C4-2B (cell line): ENCODE measurements around the gene HTR3C.
A peak's percentile ranks its signal among the peaks of the same experiment; 100 is the strongest.

Experiments
- H3K27ac ChIP-seq: fragments of 450-650 bp; 2 replicates; pipeline ENCODE4 v1.5.1; 2017
- CTCF ChIP-seq: fragments of 450-650 bp; conservative IDR thresholded peaks from 2 replicates; pipeline ENCODE4 v1.5.1; 2017; ENCODE audit warnings: mild to moderate bottlenecking
- ZFX ChIP-seq: fragments of 450-650 bp; IDR thresholded peaks from 2 replicates; pipeline ENCODE4 v1.6.1; 2017

The HTR3C gene

GRCh38 chr3:184011937-184012889 is 40.6 kb upstream of the HTR3C start:
- TF ChIP-seq CTCF (peak; percentile 20), ZFX (no peak)
- H3K27ac ChIP-seq: no peak overlapping the region

GRCh38 chr3:184015381-184016019 is 37.3 kb upstream of the HTR3C start:
- no peak overlapping the region for H3K27ac ChIP-seq
- no peak for TF ChIP-seq CTCF
- TF ChIP-seq ZFX: no peak

- TF ChIP-seq CTCF: no peak
- H3K27ac ChIP-seq: no peak overlapping the region
Measured at GRCh38 chr3:184016169-184016570, 36.7 kb upstream of the HTR3C start.

- peak overlapping the region; percentile 75 for H3K27ac ChIP-seq
- TF ChIP-seq ZFX (no peak), CTCF (peak; percentile 100)
Measured at GRCh38 chr3:184016811-184017671, 35.8 kb upstream of the HTR3C start.

GRCh38 chr3:184017672-184018423 is 35.0 kb upstream of the HTR3C start, which contains the start of gene ABCC5:
TSS of gene ABCC5 (minus strand) at chr3:184017884. CDS start at chr3:184014392, 3,492 bp downstream.
- peak within 1 kb of the TSS; percentile 75 for H3K27ac ChIP-seq

More at GRCh38 chr3:184017672-184018423, 35.0 kb upstream of the HTR3C start, which contains the start of gene ABCC5:
- TF ChIP-seq ZFX (no peak), CTCF (peak; percentile 89)
